OCI-LY7 (cell line): ENCODE results near the gene SPAG16.

ENCODE experiments used
- EZH2phosphoT487 ChIP-seq: fragments of 200-600 bp; sonication (generic); IDR thresholded peaks from 2 replicates; pipeline ENCODE4 v1.6.1; 2018; ENCODE audit warnings: low read depth, borderline replicate concordance, mild to moderate bottlenecking, mixed run types, antibody characterized with exemption, low read length, moderate library complexity, mixed read lengths
- TF ChIP-seq, protein P1 (sequence below): fragments of 200-600 bp; sonication (generic); conservative IDR thresholded peaks from 2 replicates; pipeline ENCODE4 v1.5.1; 2014; ENCODE audit warnings: mild to moderate bottlenecking, antibody characterized with exemption, low read length, moderate library complexity, mixed read lengths

DNA sequence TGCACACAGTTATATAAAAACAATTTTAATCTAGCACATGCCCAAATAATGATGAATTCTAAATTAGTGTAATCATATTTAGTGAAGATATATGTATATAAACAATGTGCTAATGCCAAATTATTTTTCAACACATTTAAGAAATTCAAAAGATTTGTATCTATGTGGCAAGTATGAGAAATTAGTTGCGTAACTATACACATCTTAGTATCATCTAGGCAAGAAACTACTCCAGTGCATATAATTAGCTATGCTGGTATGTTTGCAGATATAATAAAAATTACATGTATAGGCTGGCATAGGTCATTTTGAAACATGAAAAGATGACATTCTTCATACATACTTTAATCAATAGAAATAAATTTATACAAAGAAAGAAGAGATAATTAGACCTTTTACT, 874.6 kb downstream of the SPAG16 start:
- TF ChIP-seq, protein P1, sequence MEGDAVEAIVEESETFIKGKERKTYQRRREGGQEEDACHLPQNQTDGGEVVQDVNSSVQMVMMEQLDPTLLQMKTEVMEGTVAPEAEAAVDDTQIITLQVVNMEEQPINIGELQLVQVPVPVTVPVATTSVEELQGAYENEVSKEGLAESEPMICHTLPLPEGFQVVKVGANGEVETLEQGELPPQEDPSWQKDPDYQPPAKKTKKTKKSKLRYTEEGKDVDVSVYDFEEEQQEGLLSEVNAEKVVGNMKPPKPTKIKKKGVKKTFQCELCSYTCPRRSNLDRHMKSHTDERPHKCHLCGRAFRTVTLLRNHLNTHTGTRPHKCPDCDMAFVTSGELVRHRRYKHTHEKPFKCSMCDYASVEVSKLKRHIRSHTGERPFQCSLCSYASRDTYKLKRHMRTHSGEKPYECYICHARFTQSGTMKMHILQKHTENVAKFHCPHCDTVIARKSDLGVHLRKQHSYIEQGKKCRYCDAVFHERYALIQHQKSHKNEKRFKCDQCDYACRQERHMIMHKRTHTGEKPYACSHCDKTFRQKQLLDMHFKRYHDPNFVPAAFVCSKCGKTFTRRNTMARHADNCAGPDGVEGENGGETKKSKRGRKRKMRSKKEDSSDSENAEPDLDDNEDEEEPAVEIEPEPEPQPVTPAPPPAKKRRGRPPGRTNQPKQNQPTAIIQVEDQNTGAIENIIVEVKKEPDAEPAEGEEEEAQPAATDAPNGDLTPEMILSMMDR = no peak
- TF ChIP-seq EZH2phosphoT487 = no peak
